GF-D8 (cell line): Measurements from ENCODE around the gene RPS5.
A peak's percentile ranks its signal among the peaks of the same experiment; 100 is the strongest.
"Not testable (repeated sequence)": the region's sequence is repeated elsewhere in the genome, so short reads cannot be mapped to it uniquely, and the experiment has no call there.

Experiments used
- DNase-seq: peaks from one replicate; lab custom pipeline; 2025; lab: John Stamatoyannopoulos, UW

Gene RPS5

DNA sequence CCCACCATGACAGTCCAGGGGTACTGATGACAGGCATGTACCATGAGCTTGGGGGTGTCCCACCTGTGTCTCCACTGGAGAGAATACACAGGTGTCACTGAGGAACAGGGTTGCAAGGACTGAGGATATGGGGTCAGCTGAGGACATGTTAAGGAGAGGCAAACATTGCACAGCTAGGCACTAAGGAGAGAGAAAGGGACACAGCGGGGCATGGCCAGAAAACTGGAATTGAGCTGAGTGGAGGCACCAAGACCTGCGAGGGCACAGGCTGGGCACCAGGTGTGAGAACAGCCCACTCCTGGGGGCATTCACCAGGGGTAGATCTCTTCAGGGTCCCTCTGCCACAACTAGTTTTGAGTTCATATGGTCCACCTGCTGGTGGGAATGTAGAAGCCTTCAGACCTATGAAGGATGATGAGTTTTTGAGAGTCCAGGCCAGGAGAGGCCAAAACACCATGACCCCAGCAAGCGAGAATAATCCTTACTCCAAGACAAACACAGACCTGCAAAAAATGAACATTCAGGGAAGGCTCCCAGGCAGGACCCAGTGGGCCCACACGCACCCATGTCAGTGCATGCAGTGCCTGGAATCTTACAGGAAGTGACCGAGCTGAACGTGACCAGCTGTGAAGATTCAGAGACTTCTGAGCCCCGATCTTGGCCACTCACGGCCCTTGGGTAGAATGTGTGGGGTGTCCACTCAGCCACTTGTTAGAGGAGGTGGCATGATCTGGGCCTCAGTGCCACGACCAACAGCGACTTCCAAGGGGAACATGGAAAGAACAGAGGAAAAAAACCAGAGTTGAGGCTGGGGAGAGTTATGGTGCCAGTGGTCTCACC is 20.0 kb downstream of the RPS5 start:
- DNase-seq, result peak; percentile 6

DNA sequence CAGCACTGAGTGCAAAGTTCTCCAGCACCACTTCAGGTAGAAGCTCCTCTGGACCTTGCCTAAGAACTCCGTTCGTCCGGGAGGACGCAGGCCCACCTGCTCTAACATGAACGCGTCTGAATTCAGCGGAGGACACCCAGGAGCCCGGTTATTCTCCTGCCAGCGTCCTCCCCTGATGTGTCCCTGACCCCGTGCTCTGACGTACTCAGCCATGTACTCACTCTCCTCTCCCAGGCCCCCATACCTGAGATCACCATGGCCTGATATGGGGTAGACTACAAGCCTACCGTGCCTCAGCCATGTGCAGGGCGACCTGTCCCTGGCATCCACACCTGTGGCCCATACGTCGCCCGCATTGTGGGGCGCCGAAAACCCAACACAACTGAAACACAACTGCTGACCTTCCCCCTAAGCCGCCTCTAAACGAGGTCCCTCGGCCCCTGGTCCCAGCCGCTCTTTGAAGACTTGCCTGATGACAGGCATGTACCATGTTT is 20.6 kb downstream of the RPS5 start:
- DNase-seq, result no peak

DNA sequence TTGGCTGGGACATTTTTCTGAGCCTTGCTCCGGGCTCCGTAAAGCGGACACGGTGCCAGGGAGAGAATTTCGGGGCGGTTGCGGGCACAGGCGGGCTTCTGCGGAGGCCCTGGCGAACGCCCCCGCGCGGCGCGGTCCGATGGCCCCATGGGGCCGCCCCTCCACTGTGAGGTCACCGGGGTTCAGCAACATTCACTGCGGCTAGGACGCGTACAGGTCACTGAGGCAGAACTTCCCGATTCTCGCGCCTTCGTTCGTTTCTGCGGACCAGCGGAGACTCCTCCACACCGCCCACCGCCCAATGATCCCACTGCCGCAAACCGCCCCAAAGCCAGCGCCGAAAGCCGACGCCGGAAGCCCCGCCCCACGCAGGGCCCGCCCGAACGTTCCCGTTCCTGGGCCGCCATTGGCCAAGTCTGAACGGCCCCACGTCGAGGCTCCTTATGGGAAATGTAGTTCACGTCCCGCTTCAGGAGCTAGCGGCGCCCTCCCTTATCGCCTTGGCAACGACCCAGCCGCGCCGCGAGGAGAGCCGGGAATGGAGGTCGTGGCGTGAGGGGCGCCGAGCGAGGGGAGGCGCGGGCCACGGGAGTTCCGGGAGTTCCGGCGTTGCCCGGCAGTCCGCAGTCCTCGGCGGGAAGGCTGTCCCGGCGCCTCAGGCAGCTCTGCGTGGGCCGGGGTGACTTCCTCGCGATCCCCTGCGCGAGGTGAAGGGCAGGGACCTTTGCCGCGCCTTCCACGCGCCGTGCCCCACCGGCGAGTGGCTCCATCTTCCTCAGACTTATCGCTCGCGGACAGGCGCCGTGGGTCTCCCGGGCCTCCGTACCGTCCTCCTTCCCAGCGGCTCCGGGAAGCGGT is 21.3 kb downstream of the RPS5 start, which contains the start of gene ZNF584:
Gene ZNF584 (plus strand): TSS at position 498 of the 858 bp plus-strand sequence. CDS start 499 bp downstream, outside the sequence.
- peak; percentile 92 for DNase-seq

DNA sequence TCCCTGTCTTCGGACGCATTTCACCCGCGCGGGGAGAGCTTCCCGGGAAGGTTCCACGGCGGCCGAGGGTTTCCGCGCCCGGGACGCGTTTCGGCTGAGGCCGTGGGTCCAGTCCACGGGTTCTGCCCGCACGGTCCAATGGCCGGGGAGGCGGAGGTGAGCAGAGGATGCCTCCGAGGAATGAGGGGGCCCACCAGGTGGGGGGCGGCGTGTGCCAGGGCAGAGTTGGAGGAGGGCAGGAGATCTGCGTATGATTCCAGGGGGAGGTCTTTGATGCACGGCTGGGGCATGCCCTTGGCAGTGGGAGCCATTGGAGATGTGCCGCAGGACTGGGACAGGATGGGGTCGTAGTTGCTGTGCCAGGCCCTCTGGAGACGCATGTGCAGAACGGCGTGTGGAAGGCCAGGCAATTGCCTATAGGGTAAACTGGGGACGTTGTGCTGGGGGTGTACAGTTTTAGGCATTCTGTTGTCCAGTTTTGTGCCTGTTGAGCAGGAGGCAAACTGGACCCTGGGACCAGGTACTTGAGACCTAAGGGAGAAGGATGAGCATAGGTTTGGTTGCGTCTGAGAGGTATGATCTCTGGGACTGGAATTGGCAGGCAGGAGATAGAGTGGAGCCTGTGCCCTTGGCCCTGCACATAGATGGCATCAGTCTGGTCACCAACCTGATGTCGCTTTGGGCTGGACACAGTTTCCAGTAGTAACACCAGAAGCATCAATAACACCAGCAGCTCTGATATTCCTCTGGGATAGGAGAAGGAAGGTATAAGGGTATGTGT is 22.1 kb downstream of the RPS5 start:
- DNase-seq, result peak; percentile 6

DNA sequence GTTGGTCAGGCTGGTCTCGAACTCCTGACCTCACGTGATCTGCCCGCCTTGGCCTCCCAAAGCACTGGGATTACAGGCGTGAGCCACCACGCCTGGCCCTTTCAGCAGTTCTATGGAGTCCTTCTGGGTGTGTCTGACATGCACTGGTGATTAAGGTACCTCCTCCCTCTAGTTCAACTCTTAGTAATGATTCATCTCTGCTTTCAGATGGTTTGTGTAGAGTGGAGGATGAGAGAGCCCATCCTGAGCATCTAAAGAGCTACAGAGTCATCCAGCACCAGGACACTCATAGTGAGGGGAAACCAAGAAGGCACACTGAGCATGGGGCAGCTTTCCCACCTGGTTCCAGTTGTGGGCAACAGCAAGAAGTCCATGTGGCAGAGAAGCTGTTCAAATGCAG is 29.5 kb downstream of the RPS5 start:
- no peak for DNase-seq

DNA sequence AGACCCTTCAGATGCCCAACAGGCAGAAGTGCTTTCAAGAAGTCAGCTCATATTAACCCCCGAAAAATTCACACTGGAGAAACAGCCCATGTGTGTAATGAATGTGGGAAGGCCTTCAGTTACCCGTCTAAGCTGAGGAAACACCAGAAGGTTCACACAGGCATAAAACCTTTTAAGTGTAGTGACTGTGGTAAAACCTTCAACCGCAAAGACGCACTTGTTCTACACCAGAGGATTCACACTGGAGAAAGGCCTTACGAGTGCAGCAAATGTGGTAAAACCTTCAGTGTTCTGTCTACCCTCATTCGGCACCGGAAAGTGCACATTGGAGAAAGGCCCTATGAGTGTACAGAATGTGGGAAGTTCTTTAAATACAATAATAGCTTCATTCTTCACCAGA is 30.0 kb downstream of the RPS5 start:
- no peak for DNase-seq

DNA sequence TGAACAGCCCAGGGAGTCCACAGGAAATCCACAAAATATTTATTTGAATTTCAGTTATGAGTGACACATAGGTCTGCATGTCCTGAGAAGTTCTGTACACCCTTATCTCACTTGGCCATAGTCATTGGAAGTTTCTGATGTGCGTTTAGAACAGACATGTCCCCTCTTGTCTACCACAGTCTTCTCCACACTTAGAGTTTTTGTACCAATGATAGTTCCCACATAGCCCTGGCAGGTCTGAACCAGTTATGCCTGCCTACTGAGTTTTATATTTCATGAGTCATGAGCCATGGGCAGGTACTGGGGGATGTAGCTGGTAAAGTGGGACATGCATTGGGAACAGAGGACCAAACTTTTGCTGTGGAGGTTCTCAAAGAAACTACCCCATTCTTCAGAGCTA is 41.5 kb downstream of the RPS5 start:
- DNase-seq, result no peak

DNA sequence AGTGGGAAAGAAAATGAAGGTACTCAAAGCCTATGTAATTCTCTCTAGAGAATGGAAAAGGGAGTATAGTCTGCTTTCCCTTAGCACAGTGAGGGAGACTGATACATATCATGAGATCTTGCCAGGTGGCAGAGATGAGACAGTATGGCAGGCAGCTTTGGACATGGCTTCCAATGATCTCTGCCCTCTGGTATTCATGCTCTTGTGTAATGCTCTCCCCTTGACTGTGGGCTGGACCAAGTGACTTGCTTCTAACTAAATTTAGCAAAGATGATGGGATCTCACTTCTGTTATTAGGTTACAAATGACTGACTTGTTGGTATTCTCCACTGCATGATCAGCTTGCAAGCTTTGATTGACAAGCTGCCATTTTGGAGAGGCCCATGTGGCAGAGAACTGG is 42.7 kb downstream of the RPS5 start:
- no peak for DNase-seq

DNA sequence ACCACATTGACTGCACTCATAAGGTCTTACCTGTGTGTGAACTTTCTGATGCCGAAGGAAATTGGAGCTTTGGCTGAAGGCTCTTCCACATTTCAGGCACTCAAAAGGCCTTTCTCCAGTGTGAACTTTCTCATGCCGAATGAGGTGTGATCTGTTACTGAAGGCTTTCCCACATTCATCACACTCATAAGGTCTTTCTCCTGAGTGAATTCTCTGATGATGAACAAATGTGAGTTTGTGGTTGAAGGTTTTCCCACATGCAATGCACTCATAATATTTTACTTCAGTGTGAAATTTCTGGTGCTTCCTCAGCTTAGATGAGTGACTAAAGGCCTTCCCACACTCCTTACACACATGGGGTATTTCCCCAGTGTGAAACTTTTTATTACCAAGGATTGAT is 47.1 kb downstream of the RPS5 start:
- no peak for DNase-seq

DNA sequence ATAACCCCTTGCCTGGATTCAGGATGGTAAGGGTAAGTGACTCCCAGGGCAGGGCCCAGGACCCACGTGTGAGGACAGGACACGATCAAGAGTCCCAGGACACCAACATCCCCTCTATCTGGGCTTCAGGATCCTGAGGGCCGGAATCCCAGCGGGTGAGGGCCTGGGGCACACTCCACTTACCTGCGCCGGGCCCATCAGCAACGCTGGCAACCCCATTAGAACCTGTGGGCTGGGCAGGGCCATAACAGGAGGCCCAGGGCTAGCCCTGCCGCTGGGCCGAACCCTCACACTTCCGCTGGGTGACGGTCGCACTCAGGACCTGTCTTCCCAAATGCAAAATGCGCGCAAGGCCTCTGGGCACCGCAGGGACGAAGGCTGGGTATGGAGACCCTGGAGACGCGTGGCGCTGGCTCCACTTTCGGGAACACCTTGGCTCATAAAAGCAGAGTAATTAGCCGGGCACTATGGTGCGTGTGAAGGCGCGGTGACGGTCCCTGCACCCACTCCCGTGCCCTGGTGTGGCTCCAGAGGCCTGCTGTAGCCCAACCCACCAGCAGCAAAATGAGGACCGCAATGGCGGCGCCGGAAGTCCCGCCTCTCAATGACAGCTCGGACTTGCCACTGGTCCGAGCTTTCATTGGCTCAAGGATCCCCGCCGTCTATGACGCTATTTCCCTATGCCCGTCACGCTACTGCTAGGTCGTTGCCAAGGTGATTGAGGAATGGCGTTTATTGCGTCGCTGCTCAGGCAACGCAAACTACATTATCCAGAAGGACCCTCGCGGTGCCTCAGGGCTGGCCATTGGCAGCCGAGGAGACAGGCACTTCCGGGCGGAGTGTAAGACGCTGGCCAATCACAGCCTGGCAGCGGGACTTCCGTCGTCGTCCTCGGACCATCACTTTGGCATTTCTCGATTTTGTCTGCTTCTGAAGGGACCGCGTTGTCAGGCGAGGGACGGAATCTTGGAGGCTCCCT is 52.8 kb downstream of the RPS5 start, which contains the start of gene ZNF132:
Gene ZNF132 (minus strand): TSS at position 578 of the 979 bp plus-strand sequence. CDS start 332 bp downstream, at position 246.
- peak; percentile 84 for DNase-seq

DNA sequence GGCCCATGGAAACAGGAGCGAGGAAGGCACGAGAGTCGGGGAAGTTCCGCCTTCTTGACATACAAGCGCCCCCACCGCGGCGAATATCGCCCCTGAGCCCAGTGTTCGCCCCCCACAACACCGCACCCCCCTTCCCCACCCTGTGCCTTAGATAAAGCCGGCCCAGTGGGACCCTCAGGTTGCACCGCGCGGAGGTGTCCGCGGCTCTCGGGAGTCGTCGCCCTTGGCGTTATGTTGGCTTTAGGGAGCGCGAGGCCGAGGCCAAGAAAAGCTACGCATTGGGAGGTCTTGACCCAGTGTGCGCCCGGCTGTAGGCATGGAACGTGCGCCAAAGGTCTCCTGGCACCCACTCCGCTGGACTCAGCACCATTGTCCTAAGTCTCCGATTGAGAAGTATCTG is 53.5 kb downstream of the RPS5 start:
- DNase-seq, result no peak

DNA sequence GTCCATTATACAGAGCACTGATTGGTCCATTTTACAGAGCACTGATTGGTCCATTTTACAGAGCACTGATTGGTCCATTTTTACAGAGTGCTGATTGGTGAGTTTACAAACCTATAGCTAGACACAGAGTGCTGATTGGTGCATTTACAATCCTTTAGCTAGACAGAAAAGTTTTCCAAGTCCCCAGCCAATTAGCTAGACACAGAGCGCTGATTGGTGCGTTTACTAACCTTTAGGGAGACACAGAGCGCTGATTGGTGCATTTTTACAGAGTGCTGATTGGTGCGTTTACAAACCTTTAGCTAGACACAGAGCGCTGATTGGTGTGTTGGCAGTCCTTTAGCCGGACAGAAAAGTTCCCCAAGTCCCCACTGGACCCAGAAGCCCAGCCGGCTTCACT is 55.9 kb downstream of the RPS5 start:
- DNase-seq, result not testable (repeated sequence)
